Measurements from ENCODE around the gene RIMBP2.

GRCh38 chr12:130511285-130511684 is 204.8 kb downstream of the RIMBP2 start:
- TF ChIP-seq CTCF (conservative IDR thresholded peaks at IDR 0.05 in 1 of 2, IDR thresholded peaks at IDR 0.05 in 1 of 2; ENCODE audit: extremely low read depth in 1 of 2, insufficient read depth in 1 of 2, low read depth in 1 of 2, low read length in 2 of 2) (no peak), EZH2 (IDR thresholded peaks at IDR 0.05; ENCODE audit: borderline replicate concordance, low read length) (no peak)
